ENCODE data around the gene SEMG1. TPM values are rescaled to one million over a fixed set of nuclear protein-coding genes. Genes with fewer than 3 reads are reported as not detected.

SEMG1 gene
- total RNA-seq, 1 experiment from 2014 or later, result not detected

DNA sequence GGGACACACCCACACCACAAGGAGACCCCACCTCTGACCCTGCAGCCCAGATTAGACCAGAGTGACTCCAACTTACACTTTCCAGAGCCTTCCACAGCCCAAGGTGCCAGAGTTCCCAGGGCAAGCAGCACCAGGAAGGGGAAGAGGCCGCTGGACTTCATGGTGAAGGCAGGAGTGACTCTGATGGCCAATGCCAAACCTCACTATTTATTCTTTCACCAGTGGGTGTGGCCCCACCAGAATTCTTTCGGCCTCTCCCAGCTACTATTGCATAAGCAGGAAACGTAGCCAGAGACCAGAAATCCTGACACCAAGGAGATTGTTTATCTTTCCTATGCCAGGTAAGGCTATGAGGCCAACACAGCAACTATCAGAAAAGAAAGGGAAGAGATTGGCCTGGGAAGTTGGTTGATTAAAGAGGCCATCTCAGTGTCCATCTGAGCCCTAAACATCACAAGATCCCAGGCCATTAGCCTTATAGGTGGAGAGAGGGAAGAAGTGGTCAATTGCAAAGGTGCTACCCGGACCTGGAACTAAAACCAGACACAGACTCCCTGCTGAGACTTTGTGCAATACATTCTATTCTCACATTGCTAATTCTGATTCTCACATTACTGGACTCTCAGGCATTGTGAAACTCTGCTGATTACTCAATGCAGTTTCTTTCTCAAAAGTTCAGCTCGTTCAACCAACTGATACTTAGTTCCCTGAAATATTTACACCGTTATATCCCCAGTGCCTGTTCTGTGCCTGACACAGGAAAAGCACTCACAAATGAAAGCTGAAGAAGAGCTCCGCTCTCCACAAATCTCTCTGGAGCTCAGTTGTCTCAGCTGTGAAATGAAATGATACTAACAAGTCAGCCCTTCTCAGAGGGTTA lies 47.8 kb downstream of the SEMG1 start, which contains the start of gene SLPI:
Gene SLPI, minus strand, starts transcription at position 182 of the 880 bp plus-strand sequence. Its CDS starts 21 bp downstream, at position 161.
- no peak within 1 kb of the TSS for H2AFZ ChIP-seq (ENCODE audit: low read length)
- no peak within 1 kb of the TSS for H3K4me2 ChIP-seq (ENCODE audit: low read depth, low read length, poor library complexity, severe bottlenecking)

DNA sequence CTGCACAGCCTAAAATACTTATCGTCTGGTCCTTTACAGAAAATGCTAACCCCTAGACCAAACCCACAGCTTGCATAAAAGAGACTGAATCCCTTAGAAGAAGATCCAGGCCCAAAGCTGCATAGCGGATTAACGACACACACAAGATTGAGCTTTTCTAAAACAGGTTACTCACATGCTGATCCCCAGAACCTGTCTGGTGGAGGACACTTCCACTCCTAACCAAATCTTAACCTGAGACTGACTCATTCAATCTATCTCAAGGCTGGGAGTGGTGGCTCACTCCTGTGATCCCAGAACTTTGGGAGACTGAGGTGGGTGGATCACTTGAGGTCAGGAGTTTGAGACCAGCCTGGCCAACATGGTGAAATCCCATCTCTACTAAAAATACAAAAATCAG lies 50.3 kb downstream of the SEMG1 start:
- DNase-seq, result no peak

More for the DNA sequence above, 47.8 kb downstream of the SEMG1 start, which contains the start of gene SLPI:
- H3K79me2 ChIP-seq (ENCODE audit: low read length), result no peaks in the 10 kb centered on the region
- no peak within 1 kb of the TSS for H3K9ac ChIP-seq (ENCODE audit: low read length)
- no peaks in the 10 kb centered on the region for H3K4me1 ChIP-seq (ENCODE audit: low read length)
- DNase-seq, result no peak
- H3K36me3 ChIP-seq (ENCODE audit: insufficient read depth, low read length), result no peaks in the 10 kb centered on the region
- no peaks in the 10 kb centered on the region for H3K9me2 ChIP-seq (replicated peaks; ENCODE audit: insufficient read depth, low read length)
- no peaks in the 10 kb centered on the region for H3K9me3 ChIP-seq (ENCODE audit: low read length)
- H3K27ac ChIP-seq (ENCODE audit: low read length), result no peak within 1 kb of the TSS
- no peak within 1 kb of the TSS for H3K4me3 ChIP-seq (ENCODE audit: low read length)
- H4K20me1 ChIP-seq (ENCODE audit: insufficient read depth, low read depth, low read length), result no peaks in the 10 kb centered on the region
- no peaks in the 10 kb centered on the region for H3K27me3 ChIP-seq (ENCODE audit: low read length)

GRCh38 chr20:45257711-45258110 lies 50.9 kb downstream of the SEMG1 start:
- Histone ChIP-seq H3K9ac (ENCODE audit: low read length) (no peak overlapping the region), H3K36me3 (ENCODE audit: insufficient read depth, low read length) (no peaks in the 10 kb centered on the region), H3K79me2 (ENCODE audit: low read length) (no peaks in the 10 kb centered on the region), H3K4me2 (ENCODE audit: low read depth, low read length, poor library complexity, severe bottlenecking) (no peak overlapping the region), H3K9me3 (ENCODE audit: low read length) (no peaks in the 10 kb centered on the region), H2AFZ (ENCODE audit: low read length) (no peak overlapping the region), H4K20me1 (ENCODE audit: insufficient read depth, low read depth, low read length) (no peaks in the 10 kb centered on the region), H3K9me2 (replicated peaks; ENCODE audit: insufficient read depth, low read length) (no peaks in the 10 kb centered on the region), H3K4me3 (ENCODE audit: low read length) (no peak overlapping the region), H3K27ac (ENCODE audit: low read length) (no peak overlapping the region), H3K4me1 (ENCODE audit: low read length) (no peaks in the 10 kb centered on the region), H3K27me3 (ENCODE audit: low read length) (no peaks in the 10 kb centered on the region)
- no peak for DNase-seq

More for the DNA sequence above, 50.3 kb downstream of the SEMG1 start:
- H3K36me3 ChIP-seq (ENCODE audit: insufficient read depth, low read length), result no peaks in the 10 kb centered on the region
- no peak overlapping the region for H3K9ac ChIP-seq (ENCODE audit: low read length)
- no peak overlapping the region for H3K4me2 ChIP-seq (ENCODE audit: low read depth, low read length, poor library complexity, severe bottlenecking)
- no peak overlapping the region for H3K4me3 ChIP-seq (ENCODE audit: low read length)
- no peaks in the 10 kb centered on the region for H3K9me3 ChIP-seq (ENCODE audit: low read length)
- H3K27ac ChIP-seq (ENCODE audit: low read length), result no peak overlapping the region
- no peaks in the 10 kb centered on the region for H3K4me1 ChIP-seq (ENCODE audit: low read length)
- H4K20me1 ChIP-seq (ENCODE audit: insufficient read depth, low read depth, low read length), result no peaks in the 10 kb centered on the region
- H2AFZ ChIP-seq (ENCODE audit: low read length), result no peak overlapping the region
- no peaks in the 10 kb centered on the region for H3K27me3 ChIP-seq (ENCODE audit: low read length)
- H3K79me2 ChIP-seq (ENCODE audit: low read length), result no peaks in the 10 kb centered on the region
- H3K9me2 ChIP-seq (replicated peaks; ENCODE audit: insufficient read depth, low read length), result no peaks in the 10 kb centered on the region

GRCh38 chr20:45258259-45258658 lies 51.4 kb downstream of the SEMG1 start:
- Histone ChIP-seq H3K36me3 (ENCODE audit: insufficient read depth, low read length) (no peaks in the 10 kb centered on the region), H3K9me2 (replicated peaks; ENCODE audit: insufficient read depth, low read length) (no peaks in the 10 kb centered on the region), H3K9ac (ENCODE audit: low read length) (no peak overlapping the region), H3K4me2 (ENCODE audit: low read depth, low read length, poor library complexity, severe bottlenecking) (no peak overlapping the region), H2AFZ (ENCODE audit: low read length) (no peak overlapping the region), H3K27ac (ENCODE audit: low read length) (no peak overlapping the region), H4K20me1 (ENCODE audit: insufficient read depth, low read depth, low read length) (no peaks in the 10 kb centered on the region), H3K79me2 (ENCODE audit: low read length) (no peaks in the 10 kb centered on the region), H3K9me3 (ENCODE audit: low read length) (no peaks in the 10 kb centered on the region), H3K27me3 (ENCODE audit: low read length) (no peaks in the 10 kb centered on the region), H3K4me1 (ENCODE audit: low read length) (no peaks in the 10 kb centered on the region), H3K4me3 (ENCODE audit: low read length) (no peak overlapping the region)
- DNase-seq, result no peak

DNA sequence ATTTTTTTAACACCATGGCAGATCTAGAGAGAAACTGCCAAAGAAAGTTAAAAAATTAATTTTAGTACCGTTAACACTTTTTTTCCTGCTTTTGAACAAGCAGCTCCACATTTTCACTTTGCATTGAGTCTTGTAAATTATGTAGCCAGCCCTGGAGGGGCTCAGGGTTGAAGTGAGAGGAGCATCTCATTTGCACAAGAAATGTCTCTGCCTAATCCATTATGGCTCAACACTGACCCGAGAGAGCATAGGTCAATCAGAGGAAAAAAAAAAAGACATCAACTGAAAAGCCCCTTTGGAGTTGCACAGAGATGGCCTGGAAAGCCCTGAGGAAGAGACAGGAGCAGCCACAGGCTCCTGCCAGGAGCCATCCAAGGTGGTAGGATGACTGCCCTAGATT lies 51.8 kb downstream of the SEMG1 start:
- Histone ChIP-seq H3K9me3 (ENCODE audit: low read length) (no peaks in the 10 kb centered on the region), H3K27me3 (ENCODE audit: low read length) (no peaks in the 10 kb centered on the region), H3K9ac (ENCODE audit: low read length) (no peak overlapping the region)

More for the DNA sequence above, 51.8 kb downstream of the SEMG1 start:
- Histone ChIP-seq H3K36me3 (ENCODE audit: insufficient read depth, low read length) (no peaks in the 10 kb centered on the region), H3K27ac (ENCODE audit: low read length) (no peak overlapping the region), H2AFZ (ENCODE audit: low read length) (no peak overlapping the region), H3K9me2 (replicated peaks; ENCODE audit: insufficient read depth, low read length) (no peaks in the 10 kb centered on the region), H3K4me3 (ENCODE audit: low read length) (no peak overlapping the region), H3K4me2 (ENCODE audit: low read depth, low read length, poor library complexity, severe bottlenecking) (no peak overlapping the region), H3K4me1 (ENCODE audit: low read length) (no peaks in the 10 kb centered on the region), H3K79me2 (ENCODE audit: low read length) (no peaks in the 10 kb centered on the region), H4K20me1 (ENCODE audit: insufficient read depth, low read depth, low read length) (no peaks in the 10 kb centered on the region)
- no peak for DNase-seq

Other genes with a start within 250 kb of the SEMG1 start
- 29.4 and 42.7 TPM in 2 replicates for gene TOMM34, start 246.6 kb upstream of the SEMG1 start, total RNA-seq (2014; rRNA removed; shearing (Covaris generic); ENCODE audit: low replicate concordance)
- gene STK4, start 240.5 kb upstream of the SEMG1 start, total RNA-seq (2014; rRNA removed; shearing (Covaris generic); ENCODE audit: low replicate concordance), result 60.8 and 89.0 TPM in 2 replicates
- not detected in 2 replicates for gene KCNS1, start 105.9 kb upstream of the SEMG1 start, total RNA-seq (2014; rRNA removed; shearing (Covaris generic); ENCODE audit: low replicate concordance)
- gene WFDC5, start 91.9 kb upstream of the SEMG1 start, total RNA-seq (2014; rRNA removed; shearing (Covaris generic); ENCODE audit: low replicate concordance), result not detected in 2 replicates
- not detected in 2 replicates for gene WFDC12, start 82.6 kb upstream of the SEMG1 start, total RNA-seq (2014; rRNA removed; shearing (Covaris generic); ENCODE audit: low replicate concordance)
- gene PI3, start 32.1 kb upstream of the SEMG1 start, total RNA-seq (2014; rRNA removed; shearing (Covaris generic); ENCODE audit: low replicate concordance), result not detected in 2 replicates
- not detected in 2 replicates for gene SEMG2, start 14.3 kb downstream of the SEMG1 start, total RNA-seq (2014; rRNA removed; shearing (Covaris generic); ENCODE audit: low replicate concordance)
- gene SLPI, start 47.5 kb downstream of the SEMG1 start, total RNA-seq (2014; rRNA removed; shearing (Covaris generic); ENCODE audit: low replicate concordance), result not detected in 2 replicates
- not detected in 2 replicates for gene RBPJL, start 99.8 kb downstream of the SEMG1 start, total RNA-seq (2014; rRNA removed; shearing (Covaris generic); ENCODE audit: low replicate concordance)
- gene MATN4, start 101.3 kb downstream of the SEMG1 start, total RNA-seq (2014; rRNA removed; shearing (Covaris generic); ENCODE audit: low replicate concordance), result not detected in 2 replicates
- gene SDC4, start 141.4 kb downstream of the SEMG1 start, total RNA-seq (2014; rRNA removed; shearing (Covaris generic); ENCODE audit: low replicate concordance), result not detected in 2 replicates
- gene SYS1, start 156.1 kb downstream of the SEMG1 start, total RNA-seq (2014; rRNA removed; shearing (Covaris generic); ENCODE audit: low replicate concordance), result 18.6 and 34.5 TPM in 2 replicates
- not detected in 2 replicates for gene TP53TG5, start 171.3 kb downstream of the SEMG1 start, total RNA-seq (2014; rRNA removed; shearing (Covaris generic); ENCODE audit: low replicate concordance)
- gene DBNDD2, start 201.3 kb downstream of the SEMG1 start, total RNA-seq (2014; rRNA removed; shearing (Covaris generic); ENCODE audit: low replicate concordance), result 0.22 TPM in 1 of 2 replicates, not detected in the other
- gene PIGT, start 209.1 kb downstream of the SEMG1 start, total RNA-seq (2014; rRNA removed; shearing (Covaris generic); ENCODE audit: low replicate concordance), result 53.4 and 80.1 TPM in 2 replicates

All from Karpas-422 (cell line).